HCT116 (cell line): Measurements from ENCODE around the gene GNAO1. TPM values are rescaled to one million over a fixed set of nuclear protein-coding genes. Genes with fewer than 3 reads are reported as not detected.

Source experiments
- ATAC-seq: fragments of 200-7000 bp; cut with Tn5 transposase; 2 replicates; pipeline ENCODE4 v1.9.1; 2020; ENCODE audit warnings: mild to moderate bottlenecking, moderate library complexity
- BruUV-seq: library from RNA; stranded (reverse); fragments of 400-500 nt; replicated peaks from 2 replicates; lab custom pipeline; 2021; lab: Mats Ljungman, UMichigan
- CTCF ChIA-PET: fragments of 300-600 bp; sonication (Branson Sonifier 250); formaldehyde crosslinking; loops from one replicate; lab custom pipeline; 2021; ENCODE audit warnings: antibody characterized with exemption; lab: Charles Lee
- POLR2A ChIA-PET: fragments of 300-600, 350-600 bp; sonication (Branson Sonifier 250); formaldehyde crosslinking; loops from one replicate; lab custom pipeline; 2021; ENCODE audit warnings: antibody characterized with exemption; lab: Charles Lee
- RAD21 ChIA-PET, 2 experiments: fragments of 300-600 bp; sonication (Branson Sonifier 250); formaldehyde crosslinking; loops; one replicate each; lab custom pipeline; 2023; ENCODE audit warnings: low total read pairs in 2 of 2; ENCODE audit not compliant: uncharacterized antibody in 2 of 2, unreplicated experiment in 2 of 2, low non-redundant PET in 1 of 2; lab: Charles Lee
- DNase-seq: peaks from one replicate; pipeline ENCODE4 v3.0.0-alpha.2; 2010; ENCODE audit warnings: low read depth, low spot score
- H2AFZ ChIP-seq: fragments of 200-600 bp; shearing (Covaris generic), sonication (generic); 2 replicates; pipeline ENCODE4 v1.6.1; 2017; ENCODE audit warnings: low read depth, mixed run types, mixed read lengths, antibody characterized with exemption, low read length; ENCODE audit not compliant: poor library complexity, severe bottlenecking
- H3K27ac ChIP-seq: 2 replicates; pipeline ENCODE4 v1.5.1; 2012; ENCODE audit warnings: low read depth, low read length
- H3K27me3 ChIP-seq: fragments of 200-600 bp; sonication (generic); 2 replicates; pipeline ENCODE4 v1.6.1; 2016; ENCODE audit warnings: mixed run types, low read length, mixed read lengths; ENCODE audit not compliant: insufficient read depth
- H3K36me3 ChIP-seq, 2 experiments: fragments of 200-500 bp in 1 of 2; fragments of 200-600 bp in 1 of 2; sonication (Bioruptor generic) in 1 of 2; sonication (generic) in 1 of 2; 2 replicates each; pipeline versions ENCODE4 v1.5.1 to v1.6.1; 2014 to 2016; ENCODE audit warnings: low read length in 2 of 2, inconsistent platforms in 1 of 2, mixed read lengths in 1 of 2, mixed run types in 1 of 2; ENCODE audit not compliant: insufficient read depth in 2 of 2, control insufficient read depth in 1 of 2
- H3K4me1 ChIP-seq, 2 experiments: fragments of 200-600 bp in 1 of 2; sonication (generic) in 1 of 2; 2 replicates each; pipeline versions ENCODE4 v1.5.1 to v1.6.1; 2012 to 2017; ENCODE audit warnings: low read length in 2 of 2, inconsistent platforms in 1 of 2, mild to moderate bottlenecking in 1 of 2, mixed read lengths in 1 of 2, mixed run types in 1 of 2, moderate library complexity in 1 of 2; ENCODE audit not compliant: insufficient read depth in 2 of 2, control insufficient read depth in 1 of 2
- H3K4me2 ChIP-seq: fragments of 200-600 bp; sonication (generic); 2 replicates; pipeline ENCODE4 v1.6.1; 2017; ENCODE audit warnings: mixed run types, low read length, mixed read lengths
- H3K4me3 ChIP-seq, 2 experiments: fragments of 200-600 bp in 1 of 2; sonication (generic) in 1 of 2; replicated peaks in 1 of 2; 2 replicates each; pipeline ENCODE4 v1.5.1; 2011 to 2016; ENCODE audit warnings: low read length in 2 of 2, control low read depth in 1 of 2, low read depth in 1 of 2, mild to moderate bottlenecking in 1 of 2, mixed read lengths in 1 of 2, mixed run types in 1 of 2
- H3K79me2 ChIP-seq: fragments of 200-600 bp; sonication (generic); 2 replicates; pipeline ENCODE4 v1.6.1; 2017; ENCODE audit warnings: mild to moderate bottlenecking, mixed run types, low read length, moderate library complexity, mixed read lengths; ENCODE audit not compliant: insufficient read depth
- H3K9ac ChIP-seq: fragments of 200-600 bp; sonication (generic); 2 replicates; pipeline ENCODE4 v1.6.1; 2016; ENCODE audit warnings: low read length, mixed read lengths
- H3K9me2 ChIP-seq: fragments of 200-600 bp; sonication (generic), shearing (Covaris generic); 2 replicates; pipeline ENCODE4 v1.6.1; 2017; ENCODE audit warnings: mixed run types, mild to moderate bottlenecking, moderate library complexity; ENCODE audit not compliant: insufficient read depth
- H3K9me3 ChIP-seq, 2 experiments: fragments of 200-500 bp in 1 of 2; fragments of 200-600 bp in 1 of 2; sonication (Bioruptor generic) in 1 of 2; sonication (generic) in 1 of 2; 2 replicates each; pipeline ENCODE4 v1.6.1; 2014 to 2017; ENCODE audit warnings: low read length in 2 of 2, mixed read lengths in 2 of 2, inconsistent platforms in 1 of 2, low read depth in 1 of 2, mild to moderate bottlenecking in 1 of 2, mixed run types in 1 of 2, moderate library complexity in 1 of 2; ENCODE audit not compliant: control insufficient read depth in 1 of 2, insufficient read depth in 1 of 2
- H4K20me1 ChIP-seq: fragments of 200-600 bp; sonication (generic), shearing (Covaris generic); 2 replicates; pipeline ENCODE4 v1.6.1; 2017; ENCODE audit warnings: mixed run types, mild to moderate bottlenecking, moderate library complexity; ENCODE audit not compliant: insufficient read depth
- CBX3 ChIP-seq: IDR thresholded peaks from 2 replicates; pipeline ENCODE4 v1.6.1; 2012; ENCODE audit warnings: low read depth
- CEBPB ChIP-seq: IDR thresholded peaks from 2 replicates; pipeline ENCODE4 v1.6.1; 2012; ENCODE audit warnings: low read depth
- ELF1 ChIP-seq: IDR thresholded peaks from 2 replicates; pipeline ENCODE4 v1.6.1; 2012; ENCODE audit warnings: low read depth, borderline replicate concordance
- EZH2 ChIP-seq: fragments of 200-600 bp; sonication (generic); IDR thresholded peaks from 2 replicates; pipeline ENCODE4 v1.6.1; 2017; ENCODE audit warnings: antibody characterized with exemption, mixed run types
- EZH2phosphoT487 ChIP-seq: fragments of 200-600 bp; IDR thresholded peaks from 2 replicates; pipeline ENCODE4 v1.6.1; 2018; ENCODE audit warnings: antibody characterized with exemption, borderline replicate concordance
- FOSL1 ChIP-seq: IDR thresholded peaks from 2 replicates; pipeline ENCODE4 v1.6.1; 2012; ENCODE audit warnings: low read depth
- JUND ChIP-seq: IDR thresholded peaks from 2 replicates; pipeline ENCODE4 v1.6.1; 2012
- MAX ChIP-seq: IDR thresholded peaks from 2 replicates; pipeline ENCODE4 v1.6.1; 2012
- POLR2A ChIP-seq: IDR thresholded peaks from 2 replicates; pipeline ENCODE4 v1.7.0; 2011; ENCODE audit warnings: borderline replicate concordance; ENCODE audit not compliant: insufficient read depth, insufficient read length; ENCODE audit errors: extremely low read depth
- POLR2AphosphoS5 ChIP-seq: IDR thresholded peaks from 2 replicates; pipeline ENCODE4 v1.6.1; 2011; ENCODE audit warnings: mild to moderate bottlenecking, low read depth, low read length, moderate library complexity
- SIN3A ChIP-seq: IDR thresholded peaks from 2 replicates; pipeline ENCODE4 v1.6.1; 2012; ENCODE audit warnings: low read depth
- TCF7L2 ChIP-seq: IDR thresholded peaks from 2 replicates; pipeline ENCODE4 v1.7.0; 2011; ENCODE audit warnings: borderline replicate concordance, inconsistent platforms; ENCODE audit not compliant: insufficient read depth, insufficient read length; ENCODE audit errors: extremely low read depth
- ZBTB33 ChIP-seq: IDR thresholded peaks from 2 replicates; pipeline ENCODE4 v1.6.1; 2011; ENCODE audit warnings: mild to moderate bottlenecking, low read length, moderate library complexity; ENCODE audit not compliant: insufficient replicate concordance; ENCODE audit errors: extremely low read depth
- ZFX ChIP-seq: fragments of 450-650 bp; IDR thresholded peaks from 2 replicates; pipeline ENCODE4 v1.6.1; 2017
- ZNF274 ChIP-seq: fragments of 200-500 bp; sonication (Bioruptor generic); IDR thresholded peaks from 2 replicates; pipeline ENCODE4 v1.6.1; 2014; ENCODE audit warnings: mild to moderate bottlenecking, low read depth, low read length, inconsistent platforms
- intact Hi-C: fragments of 100-400 bp; cut with micrococcal nuclease; formaldehyde crosslinking; loops from 2 replicates; pipeline ENCODE4 v1.10.0; 2022
- total RNA-seq: library from RNA; stranded (reverse); gene quantifications from one replicate; pipeline ENCODE4 v1.2.1, GENCODE V29; 2021; ENCODE audit not compliant: unreplicated experiment
- TF ChIP-seq, protein P1 (sequence below), 3 experiments: fragments of 200-600 bp in 1 of 3; sonication (generic) in 1 of 3; IDR thresholded peaks in 2 of 3; conservative IDR thresholded peaks in 1 of 3; 2 replicates each; pipeline ENCODE4 v1.5.1; 2012 to 2017; ENCODE audit warnings: low read depth in 2 of 3, low read length in 2 of 3, antibody characterized with exemption in 1 of 3, borderline replicate concordance in 1 of 3, control low read depth in 1 of 3, mild to moderate bottlenecking in 1 of 3, mixed read lengths in 1 of 3, mixed run types in 1 of 3, moderate library complexity in 1 of 3; ENCODE audit not compliant: insufficient read depth in 1 of 3

GNAO1 gene
- total RNA-seq, 1 experiment from 2014 or later: 0.12 TPM

- Histone ChIP-seq H3K9me2 (no peaks in the 10 kb centered on the region), H3K4me2 (no peak overlapping the region), H3K9me3 (no peaks in the 10 kb centered on the region), H3K36me3 (no peaks in the 10 kb centered on the region), H3K9ac (no peak overlapping the region), H3K27ac (no peak overlapping the region), H3K27me3 (peaks cover 41% of the 10 kb centered on the region), H4K20me1 (no peaks in the 10 kb centered on the region), H3K4me3 (no peak overlapping the region), H3K79me2 (no peaks in the 10 kb centered on the region), H3K4me1 (no peaks in the 10 kb centered on the region), H2AFZ (no peak overlapping the region)
- ChIA-PET POLR2A (no interaction called here), RAD21 (no interaction called here), CTCF (no interaction called here)
- TF ChIP-seq JUND (no peak), ZBTB33 (no peak), MAX (no peak), FOSL1 (no peak), EZH2 (no peak), POLR2A (no peak), ZFX (no peak), ZNF274 (no peak), ELF1 (no peak), TCF7L2 (no peak), POLR2AphosphoS5 (no peak), CBX3 (no peak), EZH2phosphoT487 (no peak), CEBPB (no peak), SIN3A (no peak)
- TF ChIP-seq, protein P1, sequence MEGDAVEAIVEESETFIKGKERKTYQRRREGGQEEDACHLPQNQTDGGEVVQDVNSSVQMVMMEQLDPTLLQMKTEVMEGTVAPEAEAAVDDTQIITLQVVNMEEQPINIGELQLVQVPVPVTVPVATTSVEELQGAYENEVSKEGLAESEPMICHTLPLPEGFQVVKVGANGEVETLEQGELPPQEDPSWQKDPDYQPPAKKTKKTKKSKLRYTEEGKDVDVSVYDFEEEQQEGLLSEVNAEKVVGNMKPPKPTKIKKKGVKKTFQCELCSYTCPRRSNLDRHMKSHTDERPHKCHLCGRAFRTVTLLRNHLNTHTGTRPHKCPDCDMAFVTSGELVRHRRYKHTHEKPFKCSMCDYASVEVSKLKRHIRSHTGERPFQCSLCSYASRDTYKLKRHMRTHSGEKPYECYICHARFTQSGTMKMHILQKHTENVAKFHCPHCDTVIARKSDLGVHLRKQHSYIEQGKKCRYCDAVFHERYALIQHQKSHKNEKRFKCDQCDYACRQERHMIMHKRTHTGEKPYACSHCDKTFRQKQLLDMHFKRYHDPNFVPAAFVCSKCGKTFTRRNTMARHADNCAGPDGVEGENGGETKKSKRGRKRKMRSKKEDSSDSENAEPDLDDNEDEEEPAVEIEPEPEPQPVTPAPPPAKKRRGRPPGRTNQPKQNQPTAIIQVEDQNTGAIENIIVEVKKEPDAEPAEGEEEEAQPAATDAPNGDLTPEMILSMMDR (IDR thresholded peaks at IDR 0.05 in 2 of 3, conservative IDR thresholded peaks at IDR 0.05 in 1 of 3; ENCODE audit: borderline replicate concordance in 1 of 3, insufficient read depth in 1 of 3, low read depth in 2 of 3, low read length in 2 of 3): no peak
- ATAC-seq (no peak), DNase-seq (no peak)
- BruUV-seq: no TSS peak
- intact Hi-C loops: no loop called here
These were observed 84.5 kb downstream of the GNAO1 start for GRCh38 chr16:56275801-56276200.
